Spleen (tissue), 11 donors: ENCODE measurements around the gene RAPSN. TPM values are rescaled to one million over a fixed set of nuclear protein-coding genes. Genes with fewer than 3 reads are reported as not detected.

ENCODE experiments used
- DNase-seq: peaks from one replicate; pipeline ENCODE4 v3.0.0-alpha.2; 2020
- H3K27ac ChIP-seq, 8 donors: fragments of 200-600 bp; sonication (generic) in 7 of 8; 1 replicate in 4 of 8; 2 replicates in 4 of 8; pipeline versions ENCODE4 v1.5.0 to v1.8.0; 2016 to 2021; ENCODE audit warnings: inconsistent platforms in 4 of 8, mild to moderate bottlenecking in 4 of 8, moderate library complexity in 1 of 8
- H3K27me3 ChIP-seq, 7 donors: fragments of 200-600 bp; sonication (generic) in 6 of 7; replicated peaks in 1 of 7; 1 replicate in 4 of 7; 2 replicates in 3 of 7; pipeline versions ENCODE4 v1.5.0 to v1.8.0; 2016 to 2021; ENCODE audit warnings: inconsistent platforms in 3 of 7, mild to moderate bottlenecking in 1 of 7
- H3K36me3 ChIP-seq, 6 donors: fragments of 200-600 bp; sonication (generic) in 5 of 6; 1 replicate in 4 of 6; 2 replicates in 2 of 6; pipeline versions ENCODE4 v1.5.0 to v1.8.0; 2016 to 2021; ENCODE audit warnings: inconsistent platforms in 2 of 6
- H3K4me1 ChIP-seq, 6 donors: fragments of 200-600 bp; sonication (generic) in 5 of 6; 1 replicate in 3 of 6; 2 replicates in 3 of 6; pipeline versions ENCODE4 v1.5.0 to v1.8.0; 2016 to 2021; ENCODE audit warnings: inconsistent platforms in 3 of 6
- H3K4me3 ChIP-seq, 8 donors: fragments of 200-600 bp; sonication (generic) in 7 of 8; 1 replicate in 4 of 8; 2 replicates in 4 of 8; pipeline versions ENCODE4 v1.5.0 to v1.8.0; 2016 to 2021; ENCODE audit warnings: inconsistent platforms in 4 of 8, mild to moderate bottlenecking in 4 of 8, moderate library complexity in 2 of 8
- H3K9me3 ChIP-seq, 8 donors: fragments of 200-600 bp; sonication (generic) in 7 of 8; 1 replicate in 4 of 8; 2 replicates in 4 of 8; pipeline versions ENCODE4 v1.5.0 to v1.8.0; 2016 to 2021; ENCODE audit warnings: inconsistent platforms in 4 of 8
- POLR2A ChIP-seq, 3 donors: fragments of 450-650 bp; IDR thresholded peaks; one replicate each; pipeline ENCODE4 v1.5.1; 2017; ENCODE audit warnings: antibody characterized with exemption in 3 of 3, mild to moderate bottlenecking in 1 of 3
- POLR2AphosphoS5 ChIP-seq, 3 donors: sonication (generic); formaldehyde crosslinking; IDR thresholded peaks; one replicate each; pipeline ENCODE4 v1.5.1; 2017; ENCODE audit warnings: antibody characterized with exemption in 3 of 3
- WGBS, 5 donors: extraction: QIAGEN DNeasy Blood & Tissue Kit in 3 of 5; methylation state at CpG; one replicate each; pipeline versions ENCODE4 v1.1.5 to v1.1.7; 2013 to 2018; 5-methylcytosine and 5-hydroxymethylcytosine counted together
- intact Hi-C: fragments of 100-400 bp; cut with DNase I; formaldehyde crosslinking; loops from one replicate; pipeline ENCODE4 v1.15.0; 2023; ENCODE audit warnings: low total_unique reads
- polyA plus RNA-seq, 3 donors: library from polyadenylated mRNA; stranded (reverse); fragments of 200-250 nt; gene quantifications; one replicate each; pipeline ENCODE4 v1.2.1, GENCODE V29; 2013
- total RNA-seq, 7 donors: library from RNA; depleted of rRNA in 3 of 7; stranded (reverse); fragments of >200 nt in 3 of 7; fragmentation: NEBNext Ultra II Directional in 4 of 7; extraction: Animal tissue kit (Norgen Biotek cat#: 25700) in 4 of 7; gene quantifications; one replicate each; pipeline versions ENCODE4 v1.1.0 to v1.2.1, GENCODE V29; 2016 to 2021
- TF ChIP-seq, protein P1 (sequence below), 11 experiments: fragments of 200-600 bp in 7 of 11; fragments of 450-650 bp in 4 of 11; sonication (generic) in 4 of 11; IDR thresholded peaks in 8 of 11; conservative IDR thresholded peaks in 3 of 11; 1 replicate in 7 of 11; 2 replicates in 4 of 11; pipeline versions ENCODE4 v1.4.0 to v1.8.0; 2016 to 2021; ENCODE audit warnings: antibody characterized with exemption in 11 of 11, inconsistent platforms in 4 of 11, mild to moderate bottlenecking in 1 of 11
- donor health status: healthy with polysubstance abuse.
- donor health status: DM: no; HTN: no; CAD: no; lungs with moderate emphysema.
- donor health status: DM: no; HTN: no; CAD: no.
- donor health status: Bipolar disorder and iron deficiency.
- donor health status: healthy.
- donor health status: DM: no; HTN: no; CAD: no.
- donor health status: DM: yes; HTN: yes; CAD: no.

The RAPSN gene
- total and polyA plus RNA-seq, 10 donors = 0.42 to 1.6 (median 0.96) TPM; not detected in 2

DNA sequence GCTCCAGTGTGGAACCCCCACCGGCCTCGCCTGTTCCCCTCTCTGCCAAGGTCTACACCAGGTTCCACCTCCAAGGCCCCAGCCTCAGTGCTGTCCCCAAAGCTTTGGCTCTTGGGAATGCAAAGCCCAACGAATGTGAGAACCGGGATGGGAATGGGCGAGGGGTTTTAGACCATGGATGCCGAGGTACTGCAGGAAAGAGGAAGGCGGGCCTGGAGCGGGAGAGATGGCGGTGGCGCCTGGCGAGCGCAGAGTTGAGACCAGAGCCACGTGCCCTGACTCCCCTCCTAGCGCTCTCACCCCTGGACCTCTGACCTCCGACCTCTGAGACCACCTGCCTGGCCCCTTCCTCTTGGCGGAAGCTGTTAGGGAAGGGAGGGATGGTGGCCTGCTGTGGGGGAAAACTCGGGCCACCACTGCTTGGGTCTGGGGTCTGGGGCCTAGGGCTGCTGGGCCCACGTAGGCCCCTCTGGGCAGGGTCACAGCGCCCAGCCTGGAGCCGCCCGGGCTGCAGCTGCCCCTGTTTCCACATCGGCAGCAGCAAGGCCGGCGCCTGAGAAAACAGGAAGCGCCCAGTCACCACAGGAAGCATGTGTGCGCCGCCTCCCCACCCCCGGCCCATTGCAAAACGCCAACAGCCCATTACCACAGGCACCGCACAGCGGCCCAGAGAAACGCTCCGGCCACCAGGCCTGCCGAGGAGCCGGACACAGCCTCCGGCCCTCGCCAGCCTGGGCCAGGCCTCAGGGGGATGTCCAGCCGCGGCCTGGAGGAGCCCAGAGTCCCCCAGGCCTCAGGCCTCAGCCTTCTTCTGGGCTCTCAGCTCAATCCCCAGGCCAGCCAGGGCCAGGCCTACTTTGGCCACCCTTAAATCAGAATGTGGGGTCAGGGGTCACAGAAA is 54.4 kb downstream of the RAPSN start:
- H3K4me3 ChIP-seq = peak overlapping the region in 7 of 8 donors; percentile 3 to 68 (median 29)
- WGBS, 5 donors = 17 to 49% (median 22%) methylated on average over 26 to 39 of the region's 39 CpGs
- no peaks in the 10 kb centered on the region for H3K36me3 ChIP-seq
- intact Hi-C loops = no loop called here
- H3K4me1 ChIP-seq = peaks cover 39 to 95% (median 76%) of the 10 kb centered on the region in 6 donors
- H3K27ac ChIP-seq = peak overlapping the region; percentile 96 to 100 (median 99)
- no peaks in the 10 kb centered on the region for H3K27me3 ChIP-seq
- no peaks in the 10 kb centered on the region for H3K9me3 ChIP-seq
- DNase-seq = peak; percentile 96
- TF ChIP-seq, protein P1, sequence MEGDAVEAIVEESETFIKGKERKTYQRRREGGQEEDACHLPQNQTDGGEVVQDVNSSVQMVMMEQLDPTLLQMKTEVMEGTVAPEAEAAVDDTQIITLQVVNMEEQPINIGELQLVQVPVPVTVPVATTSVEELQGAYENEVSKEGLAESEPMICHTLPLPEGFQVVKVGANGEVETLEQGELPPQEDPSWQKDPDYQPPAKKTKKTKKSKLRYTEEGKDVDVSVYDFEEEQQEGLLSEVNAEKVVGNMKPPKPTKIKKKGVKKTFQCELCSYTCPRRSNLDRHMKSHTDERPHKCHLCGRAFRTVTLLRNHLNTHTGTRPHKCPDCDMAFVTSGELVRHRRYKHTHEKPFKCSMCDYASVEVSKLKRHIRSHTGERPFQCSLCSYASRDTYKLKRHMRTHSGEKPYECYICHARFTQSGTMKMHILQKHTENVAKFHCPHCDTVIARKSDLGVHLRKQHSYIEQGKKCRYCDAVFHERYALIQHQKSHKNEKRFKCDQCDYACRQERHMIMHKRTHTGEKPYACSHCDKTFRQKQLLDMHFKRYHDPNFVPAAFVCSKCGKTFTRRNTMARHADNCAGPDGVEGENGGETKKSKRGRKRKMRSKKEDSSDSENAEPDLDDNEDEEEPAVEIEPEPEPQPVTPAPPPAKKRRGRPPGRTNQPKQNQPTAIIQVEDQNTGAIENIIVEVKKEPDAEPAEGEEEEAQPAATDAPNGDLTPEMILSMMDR (IDR thresholded peaks at IDR 0.05 in 8 of 11, conservative IDR thresholded peaks at IDR 0.05 in 3 of 11) = peak in 3 of 11 experiments; percentile 10 to 24 (median 19)
- peak; percentile 87 to 94 (median 88) for TF ChIP-seq POLR2AphosphoS5 (IDR thresholded peaks at IDR 0.05)
- peak in 2 of 3 donors; percentile 34 to 53 for TF ChIP-seq POLR2A (IDR thresholded peaks at IDR 0.05)

DNA sequence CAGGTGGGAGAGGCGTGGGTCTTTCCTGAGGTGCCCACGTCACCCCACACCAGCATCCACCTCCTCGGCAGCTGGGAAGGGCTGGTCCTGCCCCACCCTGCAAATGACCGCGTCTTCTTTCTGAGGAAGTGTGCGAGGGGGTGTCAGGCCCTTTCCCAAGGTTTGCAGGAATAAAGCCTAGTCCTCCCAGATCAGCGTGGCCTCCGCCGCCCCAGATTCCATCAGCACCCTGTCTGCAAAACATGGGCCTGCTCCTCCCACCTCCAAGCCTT is 55.0 kb downstream of the RAPSN start:
- peak; percentile 93 for DNase-seq
- Histone ChIP-seq H3K9me3 (no peaks in the 10 kb centered on the region), H3K36me3 (no peaks in the 10 kb centered on the region), H3K4me3 (peak overlapping the region in 6 of 8 donors; percentile 3 to 68 (median 30)), H3K4me1 (peaks cover 38 to 95% (median 76%) of the 10 kb centered on the region in 6 donors), H3K27ac (peak overlapping the region; percentile 96 to 100 (median 99)), H3K27me3 (no peaks in the 10 kb centered on the region)
- intact Hi-C loops = no loop called here
- 35 to 59% (median 41%) methylated on average over 9 of the region's 9 CpGs for WGBS, 5 donors
- peak in 2 of 3 donors; percentile 63 to 79 for TF ChIP-seq POLR2AphosphoS5 (IDR thresholded peaks at IDR 0.05)
- TF ChIP-seq, protein P1 (IDR thresholded peaks at IDR 0.05 in 8 of 11, conservative IDR thresholded peaks at IDR 0.05 in 3 of 11) = no peak
- TF ChIP-seq POLR2A (IDR thresholded peaks at IDR 0.05) = no peak

DNA sequence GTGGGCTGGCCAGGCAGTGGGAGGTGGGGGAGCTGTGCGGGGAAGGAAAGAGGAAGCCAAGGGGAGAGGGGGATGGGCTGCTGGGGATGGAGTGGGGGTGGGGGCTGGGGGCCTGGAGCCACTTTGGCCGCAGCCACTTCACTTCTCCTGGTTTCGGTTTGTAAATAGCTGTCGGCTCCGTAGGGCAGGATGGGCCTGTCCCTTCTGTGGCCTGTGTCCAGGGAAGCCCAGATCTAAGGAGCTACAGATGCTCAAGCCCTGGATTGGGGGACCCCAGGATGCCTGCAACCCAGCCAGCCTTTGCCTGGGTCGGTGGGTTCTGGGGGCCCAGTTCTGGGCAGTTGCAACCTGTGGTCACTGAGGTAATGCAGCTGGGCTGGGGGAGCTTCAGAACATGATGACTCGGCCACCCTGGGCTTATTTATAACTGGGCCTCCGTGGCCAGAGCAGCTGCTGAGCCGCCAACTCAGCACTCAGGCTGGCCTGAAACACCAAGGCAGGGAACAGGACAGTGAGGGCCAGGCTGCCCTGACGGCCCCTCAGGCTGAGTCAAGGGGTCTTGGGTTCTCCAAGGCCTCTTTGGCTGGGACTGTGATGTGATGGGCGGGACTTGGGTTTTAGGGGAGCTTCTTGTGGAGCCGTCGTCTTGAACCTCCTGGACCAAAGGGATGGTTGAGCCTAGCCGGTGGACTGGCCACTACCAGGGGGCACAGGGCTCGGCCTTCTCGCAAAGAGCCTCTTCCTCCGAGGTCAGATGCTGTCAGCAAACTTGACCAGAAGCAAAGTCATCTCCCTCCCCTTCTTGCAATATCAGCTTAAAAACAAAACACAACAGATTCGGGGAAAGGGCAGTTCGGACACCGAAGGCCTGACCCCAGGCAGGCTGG is 55.5 kb downstream of the RAPSN start:
- intact Hi-C loops = no loop called here
- peak in 2 of 3 donors; percentile 33 to 50 for TF ChIP-seq POLR2AphosphoS5 (IDR thresholded peaks at IDR 0.05)
- TF ChIP-seq, protein P1 (IDR thresholded peaks at IDR 0.05 in 8 of 11, conservative IDR thresholded peaks at IDR 0.05 in 3 of 11) = no peak
- TF ChIP-seq POLR2A (IDR thresholded peaks at IDR 0.05) = peak in 1 of 3 donors; percentile 22
- DNase-seq = peak; percentile 92
- Histone ChIP-seq H3K27ac (peak overlapping the region; percentile 96 to 100 (median 99)), H3K27me3 (no peaks in the 10 kb centered on the region), H3K36me3 (no peaks in the 10 kb centered on the region), H3K9me3 (no peaks in the 10 kb centered on the region), H3K4me3 (peak overlapping the region in 4 of 8 donors; percentile 3 to 68 (median 32)), H3K4me1 (peaks cover 43 to 95% (median 79%) of the 10 kb centered on the region in 6 donors)
- WGBS, 5 donors = 30 to 51% (median 40%) methylated on average over 19 to 20 of the region's 20 CpGs
